Panc1 (cell line): ENCODE results near the gene MEF2A.

Source experiments
- CTCF ChIP-seq: fragments of 450-650 bp; IDR thresholded peaks from 2 replicates; pipeline ENCODE4 v1.5.1; 2017; ENCODE audit warnings: mild to moderate bottlenecking
- POLR2AphosphoS5 ChIP-seq: IDR thresholded peaks from 2 replicates; pipeline ENCODE4 v1.6.1; 2012; ENCODE audit warnings: mild to moderate bottlenecking, low read depth, low read length, moderate library complexity

- TF ChIP-seq POLR2AphosphoS5 (no peak), CTCF (no peak)
These were observed 47.7 kb downstream of the MEF2A start for GRCh38 chr15:99613481-99613880.
